ENCODE data around the gene TMTC2.
A peak's percentile ranks its signal among the peaks of the same experiment; 100 is the strongest.

TMTC2 gene

DNA sequence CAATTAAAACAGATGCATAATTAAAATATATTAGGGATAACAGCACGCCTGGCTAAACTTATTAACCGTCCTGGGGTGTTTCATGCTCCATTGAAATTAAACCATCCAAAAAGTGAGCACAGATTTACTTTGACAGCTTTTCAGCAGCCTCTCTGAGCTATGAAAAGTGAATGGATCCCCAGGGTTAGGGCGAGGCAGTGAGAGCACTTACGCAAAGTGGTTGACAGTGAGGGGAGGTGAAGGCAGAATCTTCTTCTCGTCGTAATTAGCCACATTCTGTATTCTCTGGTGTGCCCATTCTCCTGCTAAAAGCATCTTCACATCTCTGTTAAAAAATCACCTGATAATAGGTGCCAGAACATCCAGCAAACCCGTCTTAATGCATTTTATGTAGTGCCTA is 1.9 kb downstream of the TMTC2 start:
- H3K4me3 ChIP-seq (replicated peaks; ENCODE audit: low read depth, low read length) = peak overlapping the region; percentile 78
- TF ChIP-seq, protein P1, sequence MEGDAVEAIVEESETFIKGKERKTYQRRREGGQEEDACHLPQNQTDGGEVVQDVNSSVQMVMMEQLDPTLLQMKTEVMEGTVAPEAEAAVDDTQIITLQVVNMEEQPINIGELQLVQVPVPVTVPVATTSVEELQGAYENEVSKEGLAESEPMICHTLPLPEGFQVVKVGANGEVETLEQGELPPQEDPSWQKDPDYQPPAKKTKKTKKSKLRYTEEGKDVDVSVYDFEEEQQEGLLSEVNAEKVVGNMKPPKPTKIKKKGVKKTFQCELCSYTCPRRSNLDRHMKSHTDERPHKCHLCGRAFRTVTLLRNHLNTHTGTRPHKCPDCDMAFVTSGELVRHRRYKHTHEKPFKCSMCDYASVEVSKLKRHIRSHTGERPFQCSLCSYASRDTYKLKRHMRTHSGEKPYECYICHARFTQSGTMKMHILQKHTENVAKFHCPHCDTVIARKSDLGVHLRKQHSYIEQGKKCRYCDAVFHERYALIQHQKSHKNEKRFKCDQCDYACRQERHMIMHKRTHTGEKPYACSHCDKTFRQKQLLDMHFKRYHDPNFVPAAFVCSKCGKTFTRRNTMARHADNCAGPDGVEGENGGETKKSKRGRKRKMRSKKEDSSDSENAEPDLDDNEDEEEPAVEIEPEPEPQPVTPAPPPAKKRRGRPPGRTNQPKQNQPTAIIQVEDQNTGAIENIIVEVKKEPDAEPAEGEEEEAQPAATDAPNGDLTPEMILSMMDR (IDR thresholded peaks at IDR 0.05; ENCODE audit: low read length, missing control alignments) = no peak
- DNase-seq (ENCODE audit: low read depth) = no peak

DNA sequence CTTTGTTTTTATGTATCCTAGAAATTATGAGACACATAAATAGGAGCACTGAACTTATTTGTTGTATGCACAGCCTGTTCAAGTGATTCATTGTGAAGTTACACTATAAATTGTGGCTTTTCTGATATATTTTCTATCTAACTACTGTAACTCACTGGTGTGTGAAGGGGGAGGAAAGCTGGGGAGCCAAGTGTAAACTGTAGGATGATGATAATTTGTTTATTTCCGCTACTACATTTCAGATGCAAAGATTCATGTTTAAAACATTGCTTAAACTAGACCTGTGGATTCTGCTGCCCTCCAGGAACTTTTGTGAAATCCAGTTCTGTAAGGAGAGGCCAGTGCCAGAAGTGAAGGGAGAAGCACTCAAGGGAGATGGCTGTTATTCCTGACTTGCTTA is 3.3 kb downstream of the TMTC2 start:
- no peak overlapping the region for H3K4me3 ChIP-seq (replicated peaks; ENCODE audit: low read depth, low read length)
- TF ChIP-seq, protein P1 (IDR thresholded peaks at IDR 0.05; ENCODE audit: low read length, missing control alignments) = no peak
- no peak for DNase-seq (ENCODE audit: low read depth)

DNA sequence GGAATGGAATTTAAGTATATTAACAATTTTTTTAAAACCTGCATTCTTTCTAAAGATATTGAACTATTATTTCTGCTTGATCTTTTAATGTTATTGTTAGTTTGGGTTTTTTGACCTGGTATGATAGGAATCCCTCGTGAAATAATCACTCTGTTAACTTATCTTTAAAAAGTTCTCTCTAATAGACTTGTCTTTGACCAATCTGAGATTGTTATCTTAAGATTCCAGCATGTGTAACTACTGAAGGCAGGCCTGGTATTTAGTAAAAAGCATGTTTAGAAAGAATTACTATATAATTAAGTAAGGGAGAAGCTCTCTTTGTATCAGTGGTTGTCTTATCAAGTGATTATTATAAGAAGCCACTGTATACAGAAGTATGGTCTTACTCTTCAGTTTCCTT is 4.8 kb downstream of the TMTC2 start:
- no peak for DNase-seq (ENCODE audit: low read depth)
- no peak overlapping the region for H3K4me3 ChIP-seq (replicated peaks; ENCODE audit: low read depth, low read length)
- TF ChIP-seq, protein P1 (IDR thresholded peaks at IDR 0.05; ENCODE audit: low read length, missing control alignments) = no peak

DNA sequence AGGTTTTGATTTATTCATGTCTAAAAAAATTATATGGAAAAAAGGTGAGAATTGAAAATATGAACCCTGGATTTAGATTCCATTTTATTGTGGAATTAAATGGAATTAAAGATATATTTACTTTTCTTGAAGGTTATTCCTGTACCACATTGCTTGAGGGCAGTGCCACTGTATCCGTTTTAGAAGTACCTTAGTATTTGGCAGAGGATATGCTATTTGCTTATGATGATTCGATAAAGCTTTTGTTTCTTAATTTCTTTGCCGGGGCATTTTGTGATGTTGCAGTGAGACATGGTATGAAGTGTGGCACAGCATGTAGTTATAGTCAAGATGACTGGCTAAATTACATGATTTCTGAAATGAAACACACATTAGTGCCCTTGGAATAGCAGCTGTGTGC is 7.6 kb downstream of the TMTC2 start:
- H3K4me3 ChIP-seq (replicated peaks; ENCODE audit: low read depth, low read length) = no peak overlapping the region
- DNase-seq (ENCODE audit: low read depth) = no peak
- TF ChIP-seq, protein P1 (IDR thresholded peaks at IDR 0.05; ENCODE audit: low read length, missing control alignments) = no peak

DNA sequence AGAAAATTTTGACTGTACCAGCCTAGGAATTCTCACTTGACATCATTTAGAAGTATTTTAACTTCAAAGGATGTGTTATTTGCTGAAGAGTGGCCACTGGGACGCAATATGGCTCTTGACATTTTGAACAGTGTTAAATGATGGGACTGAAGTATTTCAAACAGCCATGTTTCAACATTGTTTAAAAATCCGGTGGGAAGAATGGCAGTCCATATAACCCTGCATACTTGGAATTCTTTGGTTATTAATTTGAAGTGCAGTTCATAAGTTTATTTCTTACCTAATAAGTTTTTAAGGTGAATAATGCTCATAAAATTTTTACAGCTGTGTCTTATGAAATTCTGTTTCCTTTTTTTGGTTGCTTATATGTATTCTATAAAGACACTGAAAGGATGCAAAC is 8.3 kb downstream of the TMTC2 start:
- TF ChIP-seq, protein P1 (IDR thresholded peaks at IDR 0.05; ENCODE audit: low read length, missing control alignments) = no peak
- peak; percentile 46 for DNase-seq (ENCODE audit: low read depth)
- H3K4me3 ChIP-seq (replicated peaks; ENCODE audit: low read depth, low read length) = no peak overlapping the region

DNA sequence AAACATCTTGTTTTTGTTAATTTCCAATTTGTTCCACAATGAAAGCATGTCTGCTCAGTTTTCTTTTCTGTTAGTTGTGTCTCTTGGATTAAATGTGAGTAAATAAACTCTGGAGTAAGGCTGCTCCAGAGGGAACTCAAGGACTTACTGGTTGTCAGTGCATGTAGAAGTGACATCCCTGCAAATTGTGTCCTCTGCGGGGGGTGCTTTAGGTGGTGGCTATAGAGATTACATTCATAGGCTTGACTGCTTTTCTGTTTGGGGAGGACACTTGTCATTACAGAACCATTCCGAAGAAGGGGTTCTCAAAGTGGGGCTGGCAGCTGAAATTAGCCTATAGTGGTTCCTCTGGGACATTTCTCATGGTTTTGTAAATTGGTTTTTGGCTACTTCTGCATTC is 8.8 kb downstream of the TMTC2 start:
- no peak overlapping the region for H3K4me3 ChIP-seq (replicated peaks; ENCODE audit: low read depth, low read length)
- TF ChIP-seq, protein P1 (IDR thresholded peaks at IDR 0.05; ENCODE audit: low read length, missing control alignments) = no peak

DNA sequence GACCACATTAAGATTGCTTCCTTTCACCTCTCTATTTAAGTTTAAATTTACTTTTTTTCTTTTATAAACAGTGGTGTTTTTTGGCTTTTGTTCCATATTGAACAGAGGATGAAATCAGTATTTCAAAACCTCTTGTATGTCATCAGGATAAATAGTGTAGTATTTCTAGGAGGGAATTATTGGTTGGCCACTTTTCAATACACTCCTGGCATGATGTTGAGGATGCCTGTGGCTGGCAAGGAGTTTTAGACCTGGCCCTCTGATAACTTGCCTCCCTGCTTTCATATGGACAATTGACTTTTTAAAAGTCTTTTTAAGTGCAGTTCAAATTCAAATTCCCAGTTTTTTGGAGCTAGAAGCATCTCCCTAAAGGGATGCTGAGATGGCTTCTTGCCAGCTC is 9.8 kb downstream of the TMTC2 start:
- H3K4me3 ChIP-seq (replicated peaks; ENCODE audit: low read depth, low read length) = no peak overlapping the region
- DNase-seq (ENCODE audit: low read depth) = no peak

More for the DNA sequence above, 8.8 kb downstream of the TMTC2 start:
- no peak for DNase-seq (ENCODE audit: low read depth)

More for the DNA sequence above, 9.8 kb downstream of the TMTC2 start:
- TF ChIP-seq, protein P1 (IDR thresholded peaks at IDR 0.05; ENCODE audit: low read length, missing control alignments) = no peak

Data from fibroblast of pulmonary artery (primary cell).